K562 (cell line): ENCODE data around the gene FDPS. TPM values are rescaled to one million over a fixed set of nuclear protein-coding genes. Genes with fewer than 3 reads are reported as not detected.

ENCODE experiments used
- ATAC-seq: fragments of 200-7000 bp; cut with Tn5 transposase; 3 replicates; pipeline ENCODE4 v1.9.1; 2020; ENCODE audit warnings: moderate library complexity
- BruUV-seq: library from RNA; stranded (reverse); fragments of 400-500 nt; replicated peaks from 2 replicates; lab custom pipeline; 2021; lab: Mats Ljungman, UMichigan
- CTCF ChIA-PET: fragments of 300-600 bp; formaldehyde crosslinking; extraction: SDS; loops from one replicate; lab custom pipeline; 2021; ENCODE audit warnings: low intra/inter-chr PET ratio; lab: Yijun Ruan, JAX
- POLR2A ChIA-PET: fragments of 300-600, 350-650 bp; sonication (Branson Sonifier 250); formaldehyde crosslinking; extraction: SDS; loops from one replicate; lab custom pipeline; 2021; ENCODE audit warnings: antibody characterized with exemption, inconsistent platforms; lab: Yijun Ruan, JAX
- DNase-seq, 4 experiments: peaks; one replicate each; pipeline versions ENCODE4 v3.0.0 to v3.0.0-alpha.2; 2011 to 2018; ENCODE audit warnings: low spot score in 3 of 4, mixed read lengths in 3 of 4; ENCODE audit errors: extremely low read depth in 1 of 4
- FAIRE-seq: peaks from 2 replicates; lab custom pipeline; 2011; peaks lifted over from hg19 to GRCh38; lab: Jason Lieb, UNC
- H2AFZ ChIP-seq: 2 replicates; pipeline ENCODE4 v1.6.0; 2011; ENCODE audit warnings: low read depth, low read length, control low read depth, inconsistent platforms
- H3K27ac ChIP-seq: fragments of 200-600 bp; 3 replicates; pipeline ENCODE4 v1.8.0; 2011; ENCODE audit warnings: low read depth, mild to moderate bottlenecking, control low read depth, inconsistent platforms, low read length, moderate library complexity, mixed read lengths; ENCODE audit errors: extremely low read depth
- H3K27me3 ChIP-seq, 2 experiments: fragments of 300-600 bp in 1 of 2; 2 replicates in 1 of 2; 3 replicates in 1 of 2; pipeline versions ENCODE4 v1.6.0 to v1.8.0; 2011; ENCODE audit warnings: inconsistent platforms in 2 of 2, low read length in 2 of 2, mild to moderate bottlenecking in 1 of 2, mixed read lengths in 1 of 2, moderate library complexity in 1 of 2; ENCODE audit not compliant: control insufficient read depth in 2 of 2, insufficient read depth in 2 of 2
- H3K36me3 ChIP-seq: fragments of 300-600 bp; 3 replicates; pipeline ENCODE4 v1.8.0; 2011; ENCODE audit warnings: mild to moderate bottlenecking, low read length, inconsistent platforms; ENCODE audit not compliant: control insufficient read depth, insufficient read depth
- H3K4me1 ChIP-seq, 2 experiments: fragments of 200-600 bp in 1 of 2; replicated peaks in 1 of 2; 2 replicates in 1 of 2; 3 replicates in 1 of 2; pipeline versions ENCODE4 v1.5.1 to v1.8.0; 2011; ENCODE audit warnings: inconsistent platforms in 2 of 2, low read length in 2 of 2, mild to moderate bottlenecking in 1 of 2, mixed read lengths in 1 of 2, moderate library complexity in 1 of 2; ENCODE audit not compliant: control insufficient read depth in 2 of 2, insufficient read depth in 2 of 2
- H3K4me2 ChIP-seq: 2 replicates; pipeline ENCODE4 v1.6.1; 2011; ENCODE audit warnings: low read length, control low read depth, inconsistent platforms, mixed read lengths; ENCODE audit not compliant: insufficient read depth
- H3K4me3 ChIP-seq: fragments of 200-600 bp; sonication (generic), shearing (Covaris generic); 2 replicates; pipeline ENCODE4 v1.5.1; 2016; ENCODE audit warnings: control low read depth, inconsistent platforms
- H3K79me2 ChIP-seq: fragments of 200-600 bp; 3 replicates; pipeline ENCODE4 v1.8.0; 2011; ENCODE audit warnings: low read length, inconsistent platforms; ENCODE audit not compliant: control insufficient read depth, insufficient read depth
- H3K9ac ChIP-seq, 2 experiments: 2 replicates each; pipeline versions ENCODE4 v1.6.0 to v1.6.1; 2011; ENCODE audit warnings: low read depth in 2 of 2, low read length in 2 of 2, control low read depth in 1 of 2, inconsistent platforms in 1 of 2, mild to moderate bottlenecking in 1 of 2, mixed read lengths in 1 of 2; ENCODE audit not compliant: insufficient read depth in 1 of 2
- H3K9me1 ChIP-seq: one replicate; pipeline ENCODE4 v1.6.0; 2011; ENCODE audit warnings: inconsistent platforms, mild to moderate bottlenecking, low read length, moderate library complexity; ENCODE audit not compliant: control insufficient read depth, insufficient read depth
- H3K9me3 ChIP-seq: replicated peaks from 2 replicates; pipeline ENCODE4 v1.5.1; 2011; ENCODE audit warnings: low read depth, low read length, inconsistent platforms; ENCODE audit not compliant: control insufficient read depth, insufficient read depth
- H4K20me1 ChIP-seq: replicated peaks from 2 replicates; pipeline ENCODE4 v1.6.1; 2011; ENCODE audit warnings: low read length, inconsistent platforms, mixed read lengths; ENCODE audit not compliant: control insufficient read depth, insufficient read depth
- CHCHD3 ChIP-seq: fragments of 250-450 bp; sonication (Bioruptor Pico); IDR thresholded peaks from 2 replicates; pipeline ENCODE4 v2.1.2; 2022; ENCODE audit warnings: mild to moderate bottlenecking
- CREB1 ChIP-seq, 2 experiments: sonication (generic) in 1 of 2; formaldehyde crosslinking in 1 of 2; IDR thresholded peaks; 2 replicates each; pipeline versions ENCODE4 v1.6.1 to v1.8.0; 2012 to 2022; ENCODE audit warnings: inconsistent platforms in 1 of 2, mild to moderate bottlenecking in 1 of 2, missing genetic modification reagents in 1 of 2, moderate library complexity in 1 of 2
- JUN ChIP-seq, 2 experiments: sonication (generic) in 1 of 2; formaldehyde crosslinking in 1 of 2; IDR thresholded peaks; 2 replicates each; pipeline versions ENCODE4 v1.6.1 to v1.8.0; 2012 to 2022; ENCODE audit warnings: borderline replicate concordance in 2 of 2, mild to moderate bottlenecking in 2 of 2, improper control_type of control experiment in 1 of 2, low read depth in 1 of 2, low read length in 1 of 2, missing genetic modification reagents in 1 of 2
- POLR2G ChIP-seq: fragments of 200-400 bp; formaldehyde crosslinking; IDR thresholded peaks from 2 replicates; pipeline ENCODE4 v1.6.1; 2017; ENCODE audit warnings: low read depth, mild to moderate bottlenecking, antibody characterized with exemption, low read length, moderate library complexity
- SOX6 ChIP-seq: fragments of 450-650 bp; IDR thresholded peaks from 2 replicates; pipeline ENCODE4 v1.6.1; 2014; ENCODE audit warnings: mild to moderate bottlenecking
- TEAD4 ChIP-seq, 2 experiments: sonication (generic) in 1 of 2; formaldehyde crosslinking in 1 of 2; IDR thresholded peaks; 2 replicates each; pipeline versions ENCODE4 v1.6.1 to v1.8.0; 2012 to 2022; ENCODE audit warnings: borderline replicate concordance in 1 of 2, inconsistent platforms in 1 of 2, low read length in 1 of 2, mild to moderate bottlenecking in 1 of 2, missing genetic modification reagents in 1 of 2
- ZBTB12 ChIP-seq: fragments of 250-450 bp; sonication (Bioruptor Pico); IDR thresholded peaks from 2 replicates; pipeline ENCODE4 v1.4.0; 2020
- WGBS: fragments of 100-300 bp; shearing (Covaris generic); methylation state at CpG from one replicate; pipeline ENCODE4 v1.1.6; 2016; ENCODE audit warnings: low coverage, mixed read lengths; ENCODE audit not compliant: insufficient coverage; ENCODE audit errors: missing lambda C conversion rate; 5-methylcytosine and 5-hydroxymethylcytosine counted together
- in situ Hi-C: fragments of 300-500 bp; cut with MboI; formaldehyde crosslinking; loops from 4 replicates; pipeline ENCODE4 v1.15.0; 2018; ENCODE audit warnings: inconsistent platforms, mixed read lengths
- intact Hi-C: fragments of 100-400 bp; cut with micrococcal nuclease; formaldehyde crosslinking; loops from 2 replicates; pipeline ENCODE4 v1.14.2; 2022
- polyA plus RNA-seq, 8 experiments: library from polyadenylated mRNA; depleted of rRNA in 4 of 8; stranded (reverse) in 5 of 8; unstranded in 3 of 8; fragments of >200 nt; fragmentation: Nextera tagmentation in 2 of 8; fragmentation: Illumina TruSeq in 1 of 8; extraction: Ambion mirVana in 2 of 8; extraction: Trizol in 1 of 8; gene quantifications; 2 replicates each; pipeline versions ENCODE4 v1.2.1 to v1.2.3, GENCODE V29; 2011 to 2014; ENCODE audit warnings: inconsistent platforms in 1 of 8, missing spikeins in 1 of 8
- total RNA-seq, 7 experiments: library from RNA; depleted of rRNA in 6 of 7; stranded (reverse); fragments of >200 nt in 6 of 7; fragmentation: Illumina TruSeq in 2 of 7; extraction: Trizol in 2 of 7; gene quantifications; 2 replicates each; pipeline versions ENCODE4 v1.2.1 to v1.2.3, GENCODE V29; 2011 to 2021; ENCODE audit warnings: low replicate concordance in 1 of 7

The FDPS gene
- total and polyA plus RNA-seq, 9 of the 15 experiments (the other 6 are each of a cell fraction or from before 2014, with no cell fraction given) = 247 to 884 (median 360) TPM

- in situ Hi-C loops = loop anchor here (25.0 kb wide), 1 partner anchor 1415 kb away; the partner anchor contains the start of genes ISG20L2, METTL25B and MRPL24
- TF ChIP-seq TEAD4 (IDR thresholded peaks at IDR 0.05; ENCODE audit: low read length) (no peak), TEAD4 (CRISPR knock-in tag; IDR thresholded peaks at IDR 0.05; ENCODE audit: borderline replicate concordance) (0 out of 2 replicates have a peak, but pooled peaks have one; percentile 45), ZBTB12 (CRISPR knock-in tag) (no peak), CHCHD3 (CRISPR knock-in tag) (no peak), SOX6 (no peak), POLR2G (peak; percentile 67), CREB1 (IDR thresholded peaks at IDR 0.05) (no peak), CREB1 (CRISPR knock-in tag; IDR thresholded peaks at IDR 0.05) (peak; percentile 16; the same call in 1 of the 2 replicates), JUN (IDR thresholded peaks at IDR 0.05; ENCODE audit: borderline replicate concordance, low read depth, low read length) (no peak), JUN (CRISPR knock-in tag; IDR thresholded peaks at IDR 0.05; ENCODE audit: borderline replicate concordance) (no peak)
- ChIA-PET CTCF (interaction anchor here (5.0 kb wide), 1 partner anchor 71 kb away, joined by 38 read pairs; no protein-coding TSS in a partner anchor), POLR2A (interaction anchor here (0.6 to 5.7 kb wide), 14 partner anchors 10 to 670 kb away, joined by 3 to 30 read pairs (median 3); partner anchors contain the start of genes ENTREP3, HCN3 and SCAMP3)
- peak overlapping the region in 1 of 2 experiments; percentile 67; a peak in 1 of 4 replicates for H3K9ac ChIP-seq
- TSS peak; percentile 33 for BruUV-seq
- intact Hi-C loops = loop anchor here (2.0 to 10.0 kb wide), 2 partner anchors 13 to 273 kb away; partner anchors contain the start of gene FDPS
- H2AFZ ChIP-seq = no peak overlapping the region
- FAIRE-seq (no peak), DNase-seq (no peak), ATAC-seq (no peak)
- no peaks in the 10 kb centered on the region for H3K9me3 ChIP-seq
- no peaks in the 10 kb centered on the region for H3K27me3 ChIP-seq
- H3K79me2 ChIP-seq = peaks cover 19% of the 10 kb centered on the region
- H3K36me3 ChIP-seq = peaks cover 53% of the 10 kb centered on the region
- H4K20me1 ChIP-seq = peaks cover 14% of the 10 kb centered on the region
- H3K4me3 ChIP-seq = no peak overlapping the region
- peak overlapping the region; percentile 50; the same call in 1 of the 2 replicates for H3K4me2 ChIP-seq
- H3K27ac ChIP-seq = no peak overlapping the region
- WGBS = 87% methylated on average over 25 of the region's 27 CpGs
- peaks cover 17 to 67% of the 10 kb centered on the region in 2 experiments; a peak in 4 of 5 replicates for H3K4me1 ChIP-seq
- H3K9me1 ChIP-seq = peaks cover 4% of the 10 kb centered on the region
Measured at GRCh38 chr1:155321639-155322503, 13.2 kb downstream of the FDPS start.
